Globus pallidus (tissue), 1 donor: Measurements from ENCODE around the gene ISCA2.
A peak's percentile ranks its signal among the peaks of the same experiment; 100 is the strongest.

Experiments
- DNase-seq: peaks from one replicate; pipeline ENCODE4 v3.0.0-alpha.2; 2015; ENCODE audit warnings: low spot score

The ISCA2 gene

DNA sequence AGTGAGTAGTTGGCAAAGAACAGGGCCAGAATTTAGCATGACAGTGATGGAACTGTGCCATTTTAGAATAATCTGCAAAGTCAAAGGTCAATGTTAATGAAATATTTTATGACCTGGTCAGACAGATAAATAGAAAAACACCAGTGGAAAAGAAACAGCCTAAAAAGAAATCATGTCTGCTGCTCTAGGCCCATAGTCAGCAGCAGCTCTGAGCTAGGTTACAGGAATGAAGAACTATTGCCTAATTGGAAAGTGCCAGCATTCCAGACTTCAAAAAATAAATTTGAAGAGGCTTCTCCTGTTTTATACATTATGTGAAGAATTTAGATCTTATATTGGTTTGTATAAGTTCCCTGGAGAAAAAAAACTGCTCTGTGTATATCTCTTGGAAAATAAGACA lies 10.2 kb upstream of the ISCA2 start:
- no peak for DNase-seq

- no peak for DNase-seq
Measured at GRCh38 chr14:74486164-74486563, 7.4 kb upstream of the ISCA2 start.

- no peak for DNase-seq
Measured at GRCh38 chr14:74488786-74489397, 4.7 kb upstream of the ISCA2 start.

DNA sequence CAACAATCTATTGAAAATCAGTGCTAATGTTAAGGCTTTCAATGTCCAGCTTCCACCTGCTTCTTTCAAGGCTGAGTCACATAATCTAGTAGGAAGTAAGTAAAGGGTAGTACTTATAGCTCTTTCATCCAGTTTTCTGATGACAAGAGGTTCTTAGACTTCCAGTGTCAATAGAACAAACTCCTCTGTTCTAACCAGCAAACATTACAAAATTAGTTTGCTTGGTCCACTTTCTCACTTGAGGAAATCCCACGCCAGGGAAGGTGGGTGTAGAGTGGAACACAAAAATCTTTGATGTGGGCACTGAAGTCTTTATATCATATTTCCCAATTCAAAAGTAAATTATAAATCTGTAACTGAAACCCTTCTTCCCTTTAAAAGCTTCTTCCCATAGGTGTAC lies 3.1 kb upstream of the ISCA2 start:
- DNase-seq, result no peak

- DNase-seq, result peak; percentile 43
Measured at GRCh38 chr14:74491956-74492775, 1.4 kb upstream of the ISCA2 start.

DNA sequence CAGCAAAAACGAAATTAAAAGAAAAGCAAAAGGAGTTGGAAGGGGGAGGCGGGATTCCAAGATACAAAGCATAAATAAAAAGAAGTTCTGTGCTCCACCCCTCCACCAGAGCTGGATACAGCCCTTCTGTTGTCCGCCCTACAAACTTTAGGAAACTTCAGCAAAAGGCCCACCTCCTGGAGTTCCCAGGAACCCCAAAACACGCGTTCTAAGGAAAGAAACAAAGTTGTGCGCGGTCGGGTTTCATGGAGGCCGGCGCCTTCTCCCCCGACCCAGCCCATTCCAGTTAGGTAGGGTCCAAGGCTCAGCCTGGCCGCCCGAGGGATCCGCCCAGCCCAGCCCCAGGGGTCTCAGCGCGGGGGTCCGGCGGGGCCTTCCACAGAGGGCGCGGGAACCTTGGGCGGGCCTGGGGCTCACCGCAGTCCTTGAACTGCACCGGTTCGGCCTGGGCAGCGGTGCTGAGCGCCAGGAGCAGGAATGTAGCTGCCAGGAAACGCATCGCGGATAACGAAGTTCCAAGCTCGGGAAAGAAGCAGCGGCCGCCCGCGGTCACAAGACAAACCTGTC lies 706 bp upstream of the ISCA2 start, which contains the start of gene NPC2:
TSS of gene NPC2 (minus strand) at position 530 of the 567 bp plus-strand sequence. CDS start at position 499, 31 bp downstream.
- no peak for DNase-seq

DNA sequence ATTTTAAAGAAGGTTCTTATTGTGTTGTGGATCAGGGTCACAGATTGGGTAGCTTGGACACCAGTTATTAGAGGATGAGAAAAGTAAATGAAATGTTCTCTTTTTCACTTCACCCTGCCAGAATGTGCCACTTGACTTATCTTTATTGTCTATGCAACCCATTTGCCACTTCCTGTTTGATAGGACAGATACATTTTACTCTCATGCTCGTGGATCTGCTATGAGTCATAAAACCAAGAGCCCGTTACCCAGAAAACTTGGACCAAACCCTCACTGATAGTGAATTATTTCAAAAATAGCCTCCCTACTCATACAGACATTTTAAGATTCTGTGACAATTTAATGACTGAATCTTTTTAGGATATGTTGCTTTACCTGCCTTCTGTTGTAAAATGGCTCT lies 1.8 kb downstream of the ISCA2 start:
- DNase-seq, result no peak

- no peak for DNase-seq
Measured at GRCh38 chr14:74500417-74501134, 7.0 kb downstream of the ISCA2 start.

GRCh38 chr14:74501135-74501614 lies 7.6 kb downstream of the ISCA2 start:
- peak; percentile 63 for DNase-seq

DNA sequence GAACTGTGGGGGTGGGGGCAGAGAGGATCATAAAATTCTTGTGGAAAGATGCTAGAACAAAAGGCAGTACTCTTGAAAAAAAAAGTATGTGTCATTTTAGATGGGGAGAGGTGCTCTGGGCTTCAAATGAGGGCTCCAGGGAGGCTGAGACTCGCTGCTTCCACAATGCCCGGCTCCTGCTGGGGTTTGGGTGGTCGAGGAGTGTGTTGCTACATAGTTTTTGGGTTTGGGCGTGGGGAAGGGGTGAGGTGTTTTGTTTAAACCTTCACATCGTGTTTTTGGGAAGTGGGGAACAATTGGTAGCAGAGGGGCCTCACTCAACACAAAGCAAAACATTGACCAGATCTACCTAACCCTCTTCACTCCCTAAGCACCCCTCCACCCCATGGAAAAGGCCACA lies 8.1 kb downstream of the ISCA2 start:
- DNase-seq, result no peak

DNA sequence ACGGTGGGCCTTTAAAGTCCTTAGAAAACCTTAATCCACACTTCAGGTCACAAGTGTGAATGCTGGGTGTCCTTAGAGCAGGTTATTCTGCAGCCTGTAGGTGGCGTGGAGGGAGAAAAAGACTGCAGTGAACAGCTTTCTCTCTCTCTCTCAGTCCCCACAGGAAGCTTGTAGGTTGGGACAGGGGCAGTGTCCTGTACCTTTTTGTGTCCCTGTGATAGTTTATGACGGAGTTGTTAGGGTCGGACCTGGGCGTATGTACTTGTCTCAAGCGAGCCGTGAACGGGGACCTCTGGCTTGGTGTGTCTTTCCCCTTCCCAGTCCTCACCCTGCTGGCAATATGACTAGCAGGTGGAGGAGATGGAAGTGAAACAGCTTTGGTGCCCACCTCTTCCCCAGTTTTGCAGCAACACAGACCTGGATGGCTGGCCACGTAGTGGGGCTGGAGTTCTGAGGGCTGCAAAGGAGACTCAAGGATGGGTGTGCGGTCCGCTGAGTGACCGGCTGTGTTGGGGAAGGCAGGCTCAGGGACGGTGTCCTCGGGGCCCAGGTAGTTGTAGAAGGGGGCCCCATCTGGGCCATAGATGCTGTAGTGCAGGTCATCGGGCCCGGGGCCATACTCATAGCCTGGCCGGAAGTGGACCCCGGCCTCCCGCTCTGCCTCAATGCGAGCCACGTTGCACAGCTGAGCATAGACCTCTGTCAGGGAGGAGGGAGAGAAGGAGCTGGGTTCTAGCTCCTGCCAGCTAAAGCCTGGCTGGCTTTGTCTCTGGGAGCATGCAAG lies 8.9 kb downstream of the ISCA2 start:
- no peak for DNase-seq

- no peak for DNase-seq
Measured at GRCh38 chr14:74503291-74503937, 9.8 kb downstream of the ISCA2 start.

GRCh38 chr14:74503938-74504335 lies 10.4 kb downstream of the ISCA2 start:
- no peak for DNase-seq

DNA sequence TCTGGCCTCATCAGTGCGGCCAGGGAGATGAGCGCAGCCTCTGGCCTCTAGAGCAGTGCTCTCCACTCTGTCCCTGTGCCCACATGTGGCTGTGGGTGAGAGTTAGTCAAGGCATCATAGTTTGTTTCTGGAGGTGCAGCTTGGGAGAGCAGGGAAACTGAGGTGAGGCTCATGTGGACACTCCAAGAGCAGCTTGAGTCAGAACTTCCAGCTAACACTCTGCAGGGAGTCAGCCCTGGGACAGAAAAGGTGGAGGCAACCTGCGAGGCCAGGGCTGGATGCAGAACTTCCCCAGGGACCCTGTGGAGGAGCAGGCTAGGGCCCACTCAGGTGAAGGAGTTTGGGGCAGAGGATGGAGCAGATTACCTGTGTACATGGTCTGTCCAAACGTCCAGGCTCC lies 10.8 kb downstream of the ISCA2 start:
- DNase-seq, result no peak

DNA sequence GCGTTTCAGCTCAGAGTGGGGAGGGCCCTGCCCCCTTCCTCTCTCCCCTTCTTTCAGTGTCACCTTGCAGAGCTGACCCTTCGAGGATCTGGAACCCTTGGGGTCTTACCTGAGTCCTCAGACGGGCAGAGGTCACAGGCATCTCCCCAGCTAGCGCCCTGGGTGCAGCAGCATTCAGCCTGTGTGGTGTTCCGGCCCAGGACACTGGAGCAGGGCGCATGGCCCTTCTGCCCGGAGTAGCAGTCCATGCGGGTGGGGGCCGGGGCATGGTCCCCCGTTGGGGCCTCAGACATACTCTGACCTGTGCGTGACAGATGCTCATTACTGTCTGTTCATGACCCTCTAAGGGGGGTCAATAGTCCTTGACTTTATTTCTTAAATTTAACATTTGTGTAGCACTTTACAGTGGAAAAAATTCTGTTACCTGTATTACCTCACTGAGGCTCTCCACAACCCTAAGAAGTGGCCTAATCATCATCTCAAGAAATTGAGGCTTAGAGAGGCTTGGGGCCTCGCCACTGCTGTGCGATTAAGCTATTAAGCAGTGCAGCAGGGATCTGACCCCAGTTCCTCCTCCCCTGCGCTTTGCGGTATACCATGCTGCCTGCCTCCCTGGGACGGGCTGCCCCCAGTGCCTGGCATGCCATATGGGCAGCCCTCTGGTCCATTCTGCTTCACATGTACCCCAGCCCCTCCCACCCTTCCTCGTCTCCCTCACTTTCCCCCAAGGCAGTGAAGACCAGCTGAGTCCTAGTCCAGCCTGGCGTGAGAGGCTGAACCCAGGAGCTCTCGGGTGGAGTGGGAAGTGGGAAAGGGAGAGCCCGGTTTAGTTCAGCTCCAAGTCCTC lies 11.5 kb downstream of the ISCA2 start:
- no peak for DNase-seq

- DNase-seq, result no peak
Measured at GRCh38 chr14:74505831-74506230, 12.3 kb downstream of the ISCA2 start.

- DNase-seq, result no peak
Measured at GRCh38 chr14:74506411-74506851, 12.9 kb downstream of the ISCA2 start.

- DNase-seq, result no peak
Measured at GRCh38 chr14:74507085-74507484, 13.5 kb downstream of the ISCA2 start.

- no peak for DNase-seq
Measured at GRCh38 chr14:74507840-74508239, 14.3 kb downstream of the ISCA2 start.

DNA sequence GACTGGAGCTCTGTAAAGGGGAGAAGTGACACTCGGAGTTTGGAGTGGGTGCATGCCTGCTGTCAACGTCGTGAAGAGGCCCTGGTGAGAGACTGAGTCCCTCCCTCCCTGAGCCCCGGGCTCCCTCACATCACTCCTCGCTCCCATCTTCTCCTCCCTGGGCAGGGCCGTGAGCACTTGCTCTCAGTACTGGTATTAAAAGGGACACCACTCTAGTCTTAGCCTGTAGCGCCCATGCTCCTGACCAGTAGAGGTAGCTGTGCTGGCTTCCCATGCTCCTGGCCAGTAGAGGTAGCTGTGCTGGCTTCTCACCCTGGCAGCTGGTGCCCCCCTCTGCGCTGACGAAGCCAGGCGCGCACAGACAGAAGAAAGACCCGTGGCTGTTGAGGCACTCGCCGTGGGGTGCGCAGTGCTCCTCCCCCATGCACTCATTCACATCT lies 14.7 kb downstream of the ISCA2 start:
- DNase-seq, result no peak
